ENCODE measurements around the gene TEDC1.

TEDC1 gene

GRCh38 chr14:105479431-105480158 lies 11.5 kb upstream of the TEDC1 start:
- H3K4me3 ChIP-seq, result no peak overlapping the region
- peaks cover 49 to 62% (median 61%) of the 10 kb centered on the region in 11 experiments for H3K27me3 ChIP-seq

GRCh38 chr14:105480199-105480746 lies 10.8 kb upstream of the TEDC1 start:
- H3K9ac ChIP-seq, result peak overlapping the region in 4 of 11 experiments; percentile 73 to 90 (median 79); a peak in 3 of 22 replicates

More at GRCh38 chr14:105479431-105480158, 11.5 kb upstream of the TEDC1 start:
- peak overlapping the region in 3 of 11 experiments; percentile 12 to 100 (median 28); a peak in 2 of 22 replicates for H3K4me2 ChIP-seq
- H3K27ac ChIP-seq, result no peak overlapping the region
- H3K36me3 ChIP-seq, result no peaks in the 10 kb centered on the region
- peaks cover 0 to 76% (median 33%) of the 10 kb centered on the region in 11 experiments; a peak in 15 of 22 replicates for H4K20me1 ChIP-seq
- no peak overlapping the region for H3K9ac ChIP-seq
- peaks cover 54 to 86% (median 80%) of the 10 kb centered on the region in 10 experiments for H3K4me1 ChIP-seq
- no peak for TF ChIP-seq Cebpa-rat (IDR thresholded peaks at IDR 0.05)
- peaks cover 0 to 6% (median 0%) of the 10 kb centered on the region in 11 experiments; a peak in 2 of 22 replicates for H3K9me3 ChIP-seq (replicated peaks in 1 of 11)

GRCh38 chr14:105480807-105481801 lies 9.9 kb upstream of the TEDC1 start:
- H4K20me1 ChIP-seq, result peaks cover 0 to 65% (median 25%) of the 10 kb centered on the region in 11 experiments; a peak in 15 of 22 replicates
- no peak for TF ChIP-seq Cebpa-rat (IDR thresholded peaks at IDR 0.05)
- peaks cover 43 to 62% (median 57%) of the 10 kb centered on the region in 11 experiments for H3K27me3 ChIP-seq
- peak overlapping the region; percentile 73 to 90 (median 78) for H3K9ac ChIP-seq
- no peaks in the 10 kb centered on the region for H3K36me3 ChIP-seq
- H3K9me3 ChIP-seq (replicated peaks in 1 of 11), result peaks cover 0 to 6% (median 0%) of the 10 kb centered on the region in 11 experiments; a peak in 2 of 22 replicates
- peak overlapping the region; percentile 96 to 100 (median 100) for H3K4me2 ChIP-seq
- peak overlapping the region; percentile 45 to 69 (median 55) for H3K4me3 ChIP-seq
- H3K27ac ChIP-seq, result peak overlapping the region; percentile 75 to 98 (median 86)
- H3K4me1 ChIP-seq, result peaks cover 53 to 86% (median 81%) of the 10 kb centered on the region in 10 experiments

More at GRCh38 chr14:105480199-105480746, 10.8 kb upstream of the TEDC1 start:
- peaks cover 43 to 62% (median 57%) of the 10 kb centered on the region in 11 experiments for H3K27me3 ChIP-seq
- H3K4me3 ChIP-seq, result no peak overlapping the region
- H4K20me1 ChIP-seq, result peaks cover 0 to 70% (median 29%) of the 10 kb centered on the region in 11 experiments; a peak in 15 of 22 replicates
- H3K36me3 ChIP-seq, result no peaks in the 10 kb centered on the region
- H3K27ac ChIP-seq, result peak overlapping the region in 2 of 11 experiments; percentile 90 to 98; a peak in 2 of 22 replicates
- H3K4me1 ChIP-seq, result peaks cover 54 to 86% (median 81%) of the 10 kb centered on the region in 10 experiments
- peak overlapping the region; percentile 96 to 100 (median 100) for H3K4me2 ChIP-seq
- TF ChIP-seq Cebpa-rat (IDR thresholded peaks at IDR 0.05), result no peak
- H3K9me3 ChIP-seq (replicated peaks in 1 of 11), result peaks cover 0 to 6% (median 0%) of the 10 kb centered on the region in 11 experiments; a peak in 2 of 22 replicates

- peaks cover 53 to 86% (median 81%) of the 10 kb centered on the region in 10 experiments for H3K4me1 ChIP-seq
These were observed 9.1 kb upstream of the TEDC1 start for GRCh38 chr14:105481886-105482457.

GRCh38 chr14:105482486-105483110 lies 8.4 kb upstream of the TEDC1 start:
- H4K20me1 ChIP-seq, result peaks cover 0 to 63% (median 20%) of the 10 kb centered on the region in 11 experiments; a peak in 16 of 22 replicates
- peak overlapping the region in 6 of 10 experiments; percentile 0 to 58 (median 46); a peak in 3 of 20 replicates for H3K4me3 ChIP-seq
- peak overlapping the region; percentile 55 to 90 (median 76) for H3K9ac ChIP-seq
- peaks cover 44 to 62% (median 57%) of the 10 kb centered on the region in 11 experiments for H3K27me3 ChIP-seq
- no peak for TF ChIP-seq Cebpa-rat (IDR thresholded peaks at IDR 0.05)
- H3K36me3 ChIP-seq, result no peaks in the 10 kb centered on the region
- H3K27ac ChIP-seq, result peak overlapping the region; percentile 58 to 98 (median 86); a peak in 21 of 22 replicates
- peaks cover 52 to 87% (median 82%) of the 10 kb centered on the region in 10 experiments for H3K4me1 ChIP-seq
- peak overlapping the region; percentile 96 to 100 (median 100) for H3K4me2 ChIP-seq
- H3K9me3 ChIP-seq (replicated peaks in 1 of 11), result no peaks in the 10 kb centered on the region

More at GRCh38 chr14:105481886-105482457, 9.1 kb upstream of the TEDC1 start:
- H3K27me3 ChIP-seq, result peaks cover 43 to 62% (median 57%) of the 10 kb centered on the region in 11 experiments
- peak overlapping the region in 8 of 10 experiments; percentile 40 to 69 (median 55); a peak in 11 of 20 replicates for H3K4me3 ChIP-seq
- H4K20me1 ChIP-seq, result peaks cover 0 to 63% (median 20%) of the 10 kb centered on the region in 11 experiments; a peak in 16 of 22 replicates
- peaks cover 0 to 5% (median 0%) of the 10 kb centered on the region in 11 experiments; a peak in 2 of 22 replicates for H3K9me3 ChIP-seq (replicated peaks in 1 of 11)
- peak overlapping the region; percentile 96 to 100 (median 100) for H3K4me2 ChIP-seq
- TF ChIP-seq Cebpa-rat (IDR thresholded peaks at IDR 0.05), result no peak
- H3K36me3 ChIP-seq, result no peaks in the 10 kb centered on the region
- H3K27ac ChIP-seq, result peak overlapping the region; percentile 58 to 98 (median 86); a peak in 21 of 22 replicates
- H3K9ac ChIP-seq, result peak overlapping the region; percentile 55 to 90 (median 76)

GRCh38 chr14:105483300-105484068 lies 7.6 kb upstream of the TEDC1 start:
- Histone ChIP-seq H3K9me3 (replicated peaks in 1 of 11) (no peaks in the 10 kb centered on the region), H3K27ac (peak overlapping the region in 10 of 11 experiments; percentile 58 to 98 (median 86); a peak in 13 of 22 replicates), H4K20me1 (peaks cover 0 to 60% (median 17%) of the 10 kb centered on the region in 11 experiments; a peak in 15 of 22 replicates), H3K4me2 (peak overlapping the region in 10 of 11 experiments; percentile 96 to 100 (median 100); a peak in 20 of 22 replicates), H3K9ac (peak overlapping the region; percentile 55 to 90 (median 76); a peak in 12 of 22 replicates), H3K36me3 (no peaks in the 10 kb centered on the region; a peak in 1 of 22 replicates), H3K27me3 (peaks cover 41 to 61% (median 56%) of the 10 kb centered on the region in 11 experiments), H3K4me1 (peaks cover 59 to 90% (median 87%) of the 10 kb centered on the region in 10 experiments), H3K4me3 (peak overlapping the region in 1 of 10 experiments; percentile 22; a peak in 2 of 20 replicates)
- TF ChIP-seq Cebpa-rat (IDR thresholded peaks at IDR 0.05), result no peak
